H1 (cell line): ENCODE measurements around the gene SLC48A1. TPM values are rescaled to one million over a fixed set of nuclear protein-coding genes. Genes with fewer than 3 reads are reported as not detected.

Experiments used
- CHD7 ChIP-seq: fragments of 300-600 bp; sonication (generic); IDR thresholded peaks from 2 replicates; pipeline ENCODE4 v1.7.1; 2012; ENCODE audit warnings: low read length, moderate library complexity, mild to moderate bottlenecking, inconsistent platforms; ENCODE audit not compliant: insufficient replicate concordance
- RXRA ChIP-seq: IDR thresholded peaks from 2 replicates; pipeline ENCODE4 v1.6.1; 2011; ENCODE audit warnings: low read depth, mild to moderate bottlenecking, low read length, moderate library complexity; ENCODE audit not compliant: insufficient read depth
- SIN3A ChIP-seq, 2 experiments: IDR thresholded peaks in 1 of 2; conservative IDR thresholded peaks in 1 of 2; 2 replicates each; pipeline ENCODE4 v1.6.1; 2011 to 2012; ENCODE audit warnings: low read length in 2 of 2, improper control_type of control experiment in 1 of 2, low read depth in 1 of 2, mild to moderate bottlenecking in 1 of 2
- SIX5 ChIP-seq: IDR thresholded peaks from 2 replicates; pipeline ENCODE4 v1.6.1; 2011; ENCODE audit warnings: mild to moderate bottlenecking, low read depth, low read length
- SP2 ChIP-seq: IDR thresholded peaks from 2 replicates; pipeline ENCODE4 v1.6.1; 2012; ENCODE audit warnings: mild to moderate bottlenecking, low read length, inconsistent platforms
- USF2 ChIP-seq: IDR thresholded peaks from 2 replicates; pipeline ENCODE4 v1.6.1; 2011; ENCODE audit warnings: low read length, improper control_type of control experiment
- polyA plus RNA-seq, 7 experiments: library from polyadenylated mRNA; depleted of rRNA in 3 of 7; stranded (reverse) in 5 of 7; unstranded in 2 of 7; fragments of >200 nt in 5 of 7; fragments of 200-250 nt in 2 of 7; gene quantifications; 1 replicate in 5 of 7; 2 replicates in 1 of 7; 4 replicates in 1 of 7; pipeline versions ENCODE4 v1.2.1 to v1.2.3, GENCODE V29; 2011 to 2013; ENCODE audit warnings: missing spikeins in 2 of 7, mixed read lengths in 2 of 7
- total RNA-seq: library from RNA; stranded (reverse); fragmentation: NEBNext Ultra II Directional; extraction: Animal tissue kit (Norgen Biotek cat#: 25700); gene quantifications from 2 replicates; pipeline ENCODE4 v1.2.1, GENCODE V29; 2021

The SLC48A1 gene
- total and polyA plus RNA-seq, 2 of the 8 experiments (the other 6 are each of a cell fraction or from before 2014, with no cell fraction given): 9.5 to 14.1 TPM

- TF ChIP-seq RXRA (no peak), CHD7 (no peak), SP2 (no peak), USF2 (no peak), SIN3A (conservative IDR thresholded peaks at IDR 0.05 in 1 of 2, IDR thresholded peaks at IDR 0.05 in 1 of 2; ENCODE audit: low read depth in 1 of 2, low read length in 2 of 2) (no peak), SIX5 (no peak)
- TF ChIP-seq, all 59 proteins: peak for 0
These were observed 21.5 kb upstream of the SLC48A1 start (continued) for GRCh38 chr12:47751561-47751960.
